Measurements from ENCODE around the gene SLCO6A1.

The SLCO6A1 gene

DNA sequence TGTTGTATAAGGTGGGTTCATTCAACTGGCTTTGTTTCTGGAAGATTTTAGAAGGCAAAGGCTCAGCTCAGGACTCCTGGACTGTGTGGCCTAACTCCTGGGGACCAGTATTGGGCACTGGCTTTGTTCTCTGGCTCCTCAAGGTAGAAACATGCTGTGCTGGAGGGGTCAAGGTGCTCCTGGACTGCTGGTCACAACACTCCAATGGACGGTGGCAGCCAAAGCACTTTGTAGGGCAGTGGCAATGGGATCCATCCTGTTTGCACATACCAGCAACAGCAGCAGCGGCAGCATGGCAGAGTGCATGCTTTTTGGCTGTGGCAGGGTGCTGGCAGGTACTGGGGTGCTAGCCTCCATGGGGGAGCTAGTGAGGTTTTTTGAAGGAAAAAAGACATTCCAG lies 65.3 kb downstream of the SLCO6A1 start:
- TF ChIP-seq RAD21 (IDR thresholded peaks at IDR 0.05; ENCODE audit: low read depth) (no peak), TCF12 (IDR thresholded peaks at IDR 0.05; ENCODE audit: low read depth) (no peak), ZBTB7A (IDR thresholded peaks at IDR 0.05; ENCODE audit: low read depth) (no peak), FOXM1 (IDR thresholded peaks at IDR 0.05; ENCODE audit: borderline replicate concordance, low read depth) (no peak), NFIC (IDR thresholded peaks at IDR 0.05) (no peak), YY1 (IDR thresholded peaks at IDR 0.05; ENCODE audit: low read depth) (no peak), EGR1 (IDR thresholded peaks at IDR 0.05) (no peak), CREB1 (IDR thresholded peaks at IDR 0.05; ENCODE audit: low read depth) (no peak)
- TF ChIP-seq, protein P1, sequence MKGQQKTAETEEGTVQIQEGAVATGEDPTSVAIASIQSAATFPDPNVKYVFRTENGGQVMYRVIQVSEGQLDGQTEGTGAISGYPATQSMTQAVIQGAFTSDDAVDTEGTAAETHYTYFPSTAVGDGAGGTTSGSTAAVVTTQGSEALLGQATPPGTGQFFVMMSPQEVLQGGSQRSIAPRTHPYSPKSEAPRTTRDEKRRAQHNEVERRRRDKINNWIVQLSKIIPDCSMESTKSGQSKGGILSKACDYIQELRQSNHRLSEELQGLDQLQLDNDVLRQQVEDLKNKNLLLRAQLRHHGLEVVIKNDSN (IDR thresholded peaks at IDR 0.05) = no peak
- TF ChIP-seq, protein P2, sequence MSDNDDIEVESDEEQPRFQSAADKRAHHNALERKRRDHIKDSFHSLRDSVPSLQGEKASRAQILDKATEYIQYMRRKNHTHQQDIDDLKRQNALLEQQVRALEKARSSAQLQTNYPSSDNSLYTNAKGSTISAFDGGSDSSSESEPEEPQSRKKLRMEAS (IDR thresholded peaks at IDR 0.05) = no peak
- TF ChIP-seq, protein P3, sequence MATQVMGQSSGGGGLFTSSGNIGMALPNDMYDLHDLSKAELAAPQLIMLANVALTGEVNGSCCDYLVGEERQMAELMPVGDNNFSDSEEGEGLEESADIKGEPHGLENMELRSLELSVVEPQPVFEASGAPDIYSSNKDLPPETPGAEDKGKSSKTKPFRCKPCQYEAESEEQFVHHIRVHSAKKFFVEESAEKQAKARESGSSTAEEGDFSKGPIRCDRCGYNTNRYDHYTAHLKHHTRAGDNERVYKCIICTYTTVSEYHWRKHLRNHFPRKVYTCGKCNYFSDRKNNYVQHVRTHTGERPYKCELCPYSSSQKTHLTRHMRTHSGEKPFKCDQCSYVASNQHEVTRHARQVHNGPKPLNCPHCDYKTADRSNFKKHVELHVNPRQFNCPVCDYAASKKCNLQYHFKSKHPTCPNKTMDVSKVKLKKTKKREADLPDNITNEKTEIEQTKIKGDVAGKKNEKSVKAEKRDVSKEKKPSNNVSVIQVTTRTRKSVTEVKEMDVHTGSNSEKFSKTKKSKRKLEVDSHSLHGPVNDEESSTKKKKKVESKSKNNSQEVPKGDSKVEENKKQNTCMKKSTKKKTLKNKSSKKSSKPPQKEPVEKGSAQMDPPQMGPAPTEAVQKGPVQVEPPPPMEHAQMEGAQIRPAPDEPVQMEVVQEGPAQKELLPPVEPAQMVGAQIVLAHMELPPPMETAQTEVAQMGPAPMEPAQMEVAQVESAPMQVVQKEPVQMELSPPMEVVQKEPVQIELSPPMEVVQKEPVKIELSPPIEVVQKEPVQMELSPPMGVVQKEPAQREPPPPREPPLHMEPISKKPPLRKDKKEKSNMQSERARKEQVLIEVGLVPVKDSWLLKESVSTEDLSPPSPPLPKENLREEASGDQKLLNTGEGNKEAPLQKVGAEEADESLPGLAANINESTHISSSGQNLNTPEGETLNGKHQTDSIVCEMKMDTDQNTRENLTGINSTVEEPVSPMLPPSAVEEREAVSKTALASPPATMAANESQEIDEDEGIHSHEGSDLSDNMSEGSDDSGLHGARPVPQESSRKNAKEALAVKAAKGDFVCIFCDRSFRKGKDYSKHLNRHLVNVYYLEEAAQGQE (IDR thresholded peaks at IDR 0.05; ENCODE audit: low read depth) = no peak

DNA sequence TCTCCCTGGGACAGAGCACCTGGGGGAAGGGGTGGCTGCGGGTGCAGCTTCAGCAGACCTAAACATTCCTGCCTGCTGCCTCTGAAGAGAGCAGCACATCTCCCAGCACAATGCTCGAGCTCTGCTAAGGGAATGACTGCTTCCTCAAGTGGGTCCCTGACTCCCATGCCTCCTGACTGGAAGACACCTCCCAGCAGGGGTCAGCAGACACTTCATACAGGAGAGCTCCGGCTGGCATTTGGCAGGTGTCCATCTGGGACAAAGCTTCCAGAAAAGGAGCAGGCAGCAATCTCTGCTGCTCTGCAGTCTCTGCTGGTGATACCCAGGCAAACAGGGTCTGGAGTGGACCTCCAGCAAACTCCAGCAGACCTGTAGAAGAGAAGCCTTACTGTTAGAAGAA lies 77.2 kb downstream of the SLCO6A1 start:
- no peak for TF ChIP-seq ZBTB7A (IDR thresholded peaks at IDR 0.05; ENCODE audit: low read depth)
- TF ChIP-seq, protein P1 (IDR thresholded peaks at IDR 0.05) = no peak
- no peak for TF ChIP-seq EP300 (IDR thresholded peaks at IDR 0.05; ENCODE audit: borderline replicate concordance)

DNA sequence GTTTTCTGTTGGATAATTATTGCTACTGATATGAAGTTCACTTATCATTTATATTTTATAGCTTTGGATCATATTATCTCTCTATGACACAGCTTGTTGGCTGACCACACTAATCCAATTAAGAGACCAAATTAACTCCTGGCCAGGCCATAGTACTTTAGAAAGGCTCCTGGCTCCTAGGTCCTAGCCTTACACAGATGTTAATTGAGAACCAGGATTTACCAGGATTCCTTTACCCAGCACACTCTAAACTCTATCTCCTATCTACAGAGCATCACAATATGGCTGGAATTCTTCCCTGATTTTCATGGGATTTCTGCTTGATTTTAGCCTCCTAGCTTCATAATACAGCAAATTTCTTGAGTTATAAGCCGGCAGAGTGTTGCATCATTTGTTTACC lies 80.3 kb downstream of the SLCO6A1 start:
- TF ChIP-seq EP300 (IDR thresholded peaks at IDR 0.05; ENCODE audit: borderline replicate concordance) (no peak), YY1 (IDR thresholded peaks at IDR 0.05; ENCODE audit: low read depth) (no peak), EGR1 (IDR thresholded peaks at IDR 0.05) (no peak), RAD21 (IDR thresholded peaks at IDR 0.05; ENCODE audit: low read depth) (no peak), TCF12 (IDR thresholded peaks at IDR 0.05; ENCODE audit: low read depth) (no peak), TAF1 (IDR thresholded peaks at IDR 0.05; ENCODE audit: low read depth) (no peak), NFIC (IDR thresholded peaks at IDR 0.05) (no peak), FOXM1 (IDR thresholded peaks at IDR 0.05; ENCODE audit: borderline replicate concordance, low read depth) (no peak), TEAD4 (IDR thresholded peaks at IDR 0.05) (no peak), ZBTB7A (IDR thresholded peaks at IDR 0.05; ENCODE audit: low read depth) (no peak), CREB1 (IDR thresholded peaks at IDR 0.05; ENCODE audit: low read depth) (no peak), CEBPB (IDR thresholded peaks at IDR 0.05) (no peak)
- TF ChIP-seq, protein P1 (IDR thresholded peaks at IDR 0.05) = no peak
- TF ChIP-seq, protein P2 (IDR thresholded peaks at IDR 0.05) = no peak
- TF ChIP-seq, protein P3 (IDR thresholded peaks at IDR 0.05; ENCODE audit: low read depth) = no peak

DNA sequence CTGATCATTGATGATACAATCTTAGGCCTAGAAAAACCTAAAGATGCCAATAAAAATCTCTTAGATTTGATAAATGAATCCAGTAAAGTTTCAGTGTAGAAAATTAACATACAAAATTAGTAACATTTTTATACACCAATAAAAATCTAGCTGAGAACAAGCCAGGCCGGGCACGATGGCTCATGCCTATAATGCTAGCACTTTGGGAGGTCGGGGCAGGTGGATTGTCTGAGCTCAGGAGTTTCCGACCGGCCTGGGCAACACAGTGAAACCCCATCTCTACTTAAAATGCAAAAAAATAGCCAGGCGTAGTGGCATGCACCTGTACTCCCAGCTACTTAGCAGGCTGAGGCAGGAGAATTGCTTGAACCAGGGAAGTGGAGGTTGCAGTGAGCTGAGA lies 84.4 kb downstream of the SLCO6A1 start:
- no peak for TF ChIP-seq RAD21 (IDR thresholded peaks at IDR 0.05; ENCODE audit: low read depth)
- TF ChIP-seq, protein P1 (IDR thresholded peaks at IDR 0.05) = no peak
- no peak for TF ChIP-seq EP300 (IDR thresholded peaks at IDR 0.05; ENCODE audit: borderline replicate concordance)
- no peak for TF ChIP-seq CREB1 (IDR thresholded peaks at IDR 0.05; ENCODE audit: low read depth)
- no peak for TF ChIP-seq ZBTB7A (IDR thresholded peaks at IDR 0.05; ENCODE audit: low read depth)
- no peak for TF ChIP-seq TAF1 (IDR thresholded peaks at IDR 0.05; ENCODE audit: low read depth)
- TF ChIP-seq EGR1 (IDR thresholded peaks at IDR 0.05) = no peak
- TF ChIP-seq, protein P3 (IDR thresholded peaks at IDR 0.05; ENCODE audit: low read depth) = no peak
- no peak for TF ChIP-seq CEBPB (IDR thresholded peaks at IDR 0.05)
- TF ChIP-seq TCF12 (IDR thresholded peaks at IDR 0.05; ENCODE audit: low read depth) = no peak
- TF ChIP-seq NFIC (IDR thresholded peaks at IDR 0.05) = no peak
- TF ChIP-seq FOXM1 (IDR thresholded peaks at IDR 0.05; ENCODE audit: borderline replicate concordance, low read depth) = no peak
- no peak for TF ChIP-seq TEAD4 (IDR thresholded peaks at IDR 0.05)
- no peak for TF ChIP-seq YY1 (IDR thresholded peaks at IDR 0.05; ENCODE audit: low read depth)
